Measurements from ENCODE around the gene ASIC4. TPM values are rescaled to one million over a fixed set of nuclear protein-coding genes. Genes with fewer than 3 reads are reported as not detected.

Gene ASIC4
- total and polyA plus RNA-seq, 2 of the 13 experiments (the other 11 are each of a cell fraction or from before 2014, with no cell fraction given), result 0.03 TPM; not detected in 1

DNA sequence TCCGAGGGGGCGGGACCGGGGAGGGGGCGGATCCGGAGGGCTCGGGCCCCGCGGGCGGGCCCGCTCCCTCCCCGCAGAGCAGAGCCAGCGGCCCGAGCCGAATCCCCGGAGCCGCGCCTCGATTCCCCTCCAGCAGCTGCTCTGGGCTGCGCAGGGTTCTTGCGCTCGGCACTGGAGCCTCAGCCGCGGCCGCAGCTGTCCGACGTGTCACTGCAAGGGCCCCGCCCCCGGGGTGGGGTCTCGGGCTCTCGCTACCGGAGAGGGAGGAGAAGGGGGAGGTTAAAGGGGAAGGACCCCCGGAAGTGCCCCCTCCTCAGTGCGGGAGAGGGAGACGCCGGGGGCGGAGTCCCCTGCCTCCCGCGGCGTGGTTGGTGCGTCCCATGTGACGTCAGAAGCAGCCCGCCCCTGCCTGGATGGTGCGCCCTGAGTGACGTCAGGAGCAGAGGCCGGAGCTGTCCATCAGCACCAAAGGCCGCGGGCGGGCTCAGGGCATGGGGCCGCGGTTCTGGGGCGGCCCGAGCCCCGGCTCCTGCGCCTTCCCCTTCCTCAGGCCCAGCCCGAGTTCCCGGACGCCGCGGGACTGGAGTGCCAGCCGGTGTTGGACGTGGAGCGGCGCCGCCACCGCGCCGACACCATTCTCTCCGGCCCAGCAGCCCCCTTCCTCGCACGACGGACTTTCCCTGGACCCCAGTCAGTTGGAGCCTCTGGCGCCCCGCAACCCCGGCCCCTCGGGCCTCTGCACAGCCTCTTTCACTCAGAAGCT is 29.5 kb downstream of the ASIC4 start, which contains the start of the genes CHPF and TMEM198 (continued):
- TF ChIP-seq, protein P1, sequence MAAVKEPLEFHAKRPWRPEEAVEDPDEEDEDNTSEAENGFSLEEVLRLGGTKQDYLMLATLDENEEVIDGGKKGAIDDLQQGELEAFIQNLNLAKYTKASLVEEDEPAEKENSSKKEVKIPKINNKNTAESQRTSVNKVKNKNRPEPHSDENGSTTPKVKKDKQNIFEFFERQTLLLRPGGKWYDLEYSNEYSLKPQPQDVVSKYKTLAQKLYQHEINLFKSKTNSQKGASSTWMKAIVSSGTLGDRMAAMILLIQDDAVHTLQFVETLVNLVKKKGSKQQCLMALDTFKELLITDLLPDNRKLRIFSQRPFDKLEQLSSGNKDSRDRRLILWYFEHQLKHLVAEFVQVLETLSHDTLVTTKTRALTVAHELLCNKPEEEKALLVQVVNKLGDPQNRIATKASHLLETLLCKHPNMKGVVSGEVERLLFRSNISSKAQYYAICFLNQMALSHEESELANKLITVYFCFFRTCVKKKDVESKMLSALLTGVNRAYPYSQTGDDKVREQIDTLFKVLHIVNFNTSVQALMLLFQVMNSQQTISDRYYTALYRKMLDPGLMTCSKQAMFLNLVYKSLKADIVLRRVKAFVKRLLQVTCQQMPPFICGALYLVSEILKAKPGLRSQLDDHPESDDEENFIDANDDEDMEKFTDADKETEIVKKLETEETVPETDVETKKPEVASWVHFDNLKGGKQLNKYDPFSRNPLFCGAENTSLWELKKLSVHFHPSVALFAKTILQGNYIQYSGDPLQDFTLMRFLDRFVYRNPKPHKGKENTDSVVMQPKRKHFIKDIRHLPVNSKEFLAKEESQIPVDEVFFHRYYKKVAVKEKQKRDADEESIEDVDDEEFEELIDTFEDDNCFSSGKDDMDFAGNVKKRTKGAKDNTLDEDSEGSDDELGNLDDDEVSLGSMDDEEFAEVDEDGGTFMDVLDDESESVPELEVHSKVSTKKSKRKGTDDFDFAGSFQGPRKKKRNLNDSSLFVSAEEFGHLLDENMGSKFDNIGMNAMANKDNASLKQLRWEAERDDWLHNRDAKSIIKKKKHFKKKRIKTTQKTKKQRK (IDR thresholded peaks at IDR 0.05; ENCODE audit: low read length), result no peak
- TF ChIP-seq ATRX (CRISPR knock-in tag; IDR thresholded peaks at IDR 0.05; ENCODE audit: borderline replicate concordance) (no peak), KLF6 (CRISPR knock-in tag; IDR thresholded peaks at IDR 0.05) (no peak; the same call in 1 of the 2 replicates), ZNF121 (CRISPR knock-in tag; IDR thresholded peaks at IDR 0.05) (no peak), KDM6A (CRISPR knock-in tag; IDR thresholded peaks at IDR 0.05; ENCODE audit: low read depth) (no peak), DR1 (CRISPR knock-in tag; IDR thresholded peaks at IDR 0.05) (peak; percentile 92), ZNF746 (CRISPR knock-in tag; IDR thresholded peaks at IDR 0.05) (peak; percentile 42; the same call in 1 of the 2 replicates), RAD51 (IDR thresholded peaks at IDR 0.05; ENCODE audit: borderline replicate concordance) (no peak), GTF2F1 (IDR thresholded peaks at IDR 0.05; ENCODE audit: low read length) (no peak), ZNF101 (CRISPR knock-in tag; IDR thresholded peaks at IDR 0.05; ENCODE audit: borderline replicate concordance, low read depth) (peak; percentile 83; the same call in 1 of the 2 replicates), ATF7 (IDR thresholded peaks at IDR 0.05) (peak; percentile 97), ATF7 (CRISPR knock-in tag; IDR thresholded peaks at IDR 0.05) (peak; percentile 96), HES4 (CRISPR knock-in tag; IDR thresholded peaks at IDR 0.05; ENCODE audit: borderline replicate concordance) (peak; percentile 71; the same call in 1 of the 2 replicates), ZBTB1 (CRISPR knock-in tag; IDR thresholded peaks at IDR 0.05; ENCODE audit: borderline replicate concordance) (no peak), KDM5B (CRISPR knock-in tag; IDR thresholded peaks at IDR 0.05; ENCODE audit: borderline replicate concordance) (no peak), SYNCRIP (IDR thresholded peaks at IDR 0.05; ENCODE audit: insufficient read depth, low read depth, low read length) (no peak), ZNF713 (CRISPR knock-in tag; IDR thresholded peaks at IDR 0.05) (no peak; the same call in 1 of the 2 replicates), ZIK1 (CRISPR knock-in tag; IDR thresholded peaks at IDR 0.05; ENCODE audit: borderline replicate concordance, low read depth) (0 out of 2 replicates have a peak, but pooled peaks have one; percentile 53)
- TF ChIP-seq, protein P2, sequence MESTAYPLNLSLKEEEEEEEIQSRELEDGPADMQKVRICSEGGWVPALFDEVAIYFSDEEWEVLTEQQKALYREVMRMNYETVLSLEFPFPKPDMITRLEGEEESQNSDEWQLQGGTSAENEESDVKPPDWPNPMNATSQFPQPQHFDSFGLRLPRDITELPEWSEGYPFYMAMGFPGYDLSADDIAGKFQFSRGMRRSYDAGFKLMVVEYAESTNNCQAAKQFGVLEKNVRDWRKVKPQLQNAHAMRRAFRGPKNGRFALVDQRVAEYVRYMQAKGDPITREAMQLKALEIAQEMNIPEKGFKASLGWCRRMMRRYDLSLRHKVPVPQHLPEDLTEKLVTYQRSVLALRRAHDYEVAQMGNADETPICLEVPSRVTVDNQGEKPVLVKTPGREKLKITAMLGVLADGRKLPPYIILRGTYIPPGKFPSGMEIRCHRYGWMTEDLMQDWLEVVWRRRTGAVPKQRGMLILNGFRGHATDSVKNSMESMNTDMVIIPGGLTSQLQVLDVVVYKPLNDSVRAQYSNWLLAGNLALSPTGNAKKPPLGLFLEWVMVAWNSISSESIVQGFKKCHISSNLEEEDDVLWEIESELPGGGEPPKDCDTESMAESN (CRISPR knock-in tag; conservative IDR thresholded peaks at IDR 0.05), result peak; percentile 25; the same call in 1 of the 2 replicates
- TF ChIP-seq, protein P3, sequence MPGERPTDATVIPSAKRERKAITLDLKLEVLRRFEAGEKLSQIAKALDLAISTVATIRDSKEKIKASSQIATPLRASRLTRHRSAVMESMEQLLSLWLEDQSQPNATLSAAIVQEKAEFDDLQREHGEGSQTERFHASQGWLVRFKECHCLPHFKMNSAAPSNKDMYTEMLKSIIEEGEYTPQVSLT (CRISPR knock-in tag; IDR thresholded peaks at IDR 0.05; ENCODE audit: borderline replicate concordance, low read depth), result no peak
- TF ChIP-seq, protein P4, sequence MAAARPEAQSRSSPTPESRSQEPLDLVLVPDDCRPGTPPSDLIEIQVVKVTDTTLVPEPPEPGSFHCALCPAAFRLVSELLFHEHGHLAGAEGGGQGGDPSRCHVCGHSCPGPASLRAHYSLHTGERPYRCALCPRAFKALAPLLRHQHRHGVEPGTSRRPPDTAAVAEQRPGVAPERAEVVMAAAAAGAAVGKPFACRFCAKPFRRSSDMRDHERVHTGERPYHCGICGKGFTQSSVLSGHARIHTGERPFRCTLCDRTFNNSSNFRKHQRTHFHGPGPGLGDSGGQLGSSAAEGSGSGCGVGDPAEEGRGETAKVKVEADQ (CRISPR knock-in tag; IDR thresholded peaks at IDR 0.05; ENCODE audit: borderline replicate concordance), result peak; percentile 60; the same call in 1 of the 2 replicates
- TF ChIP-seq, protein P5, sequence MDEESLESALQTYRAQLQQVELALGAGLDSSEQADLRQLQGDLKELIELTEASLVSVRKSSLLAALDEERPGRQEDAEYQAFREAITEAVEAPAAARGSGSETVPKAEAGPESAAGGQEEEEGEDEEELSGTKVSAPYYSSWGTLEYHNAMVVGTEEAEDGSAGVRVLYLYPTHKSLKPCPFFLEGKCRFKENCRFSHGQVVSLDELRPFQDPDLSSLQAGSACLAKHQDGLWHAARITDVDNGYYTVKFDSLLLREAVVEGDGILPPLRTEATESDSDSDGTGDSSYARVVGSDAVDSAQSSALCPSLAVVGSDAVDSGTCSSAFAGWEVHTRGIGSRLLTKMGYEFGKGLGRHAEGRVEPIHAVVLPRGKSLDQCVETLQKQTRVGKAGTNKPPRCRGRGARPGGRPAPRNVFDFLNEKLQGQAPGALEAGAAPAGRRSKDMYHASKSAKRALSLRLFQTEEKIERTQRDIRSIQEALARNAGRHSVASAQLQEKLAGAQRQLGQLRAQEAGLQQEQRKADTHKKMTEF (CRISPR knock-in tag; IDR thresholded peaks at IDR 0.05), result peak; percentile 91

All from HepG2 (cell line).